Keratinocyte (primary cell): ENCODE results near the gene CTTN.

ENCODE experiments used
- CTCF ChIP-seq, 3 experiments: IDR thresholded peaks in 1 of 3; conservative IDR thresholded peaks in 1 of 3; optimal IDR thresholded peaks in 1 of 3; 2 replicates in 2 of 3; 3 replicates in 1 of 3; pipeline versions ENCODE3 to v1.5.1; 2011; ENCODE audit warnings: low read length in 3 of 3, mild to moderate bottlenecking in 3 of 3, moderate library complexity in 2 of 3, control low read depth in 1 of 3, inconsistent platforms in 1 of 3; ENCODE audit not compliant: insufficient read depth in 2 of 3; ENCODE audit errors: extremely low read depth in 1 of 3
- EZH2 ChIP-seq: IDR thresholded peaks from one replicate; pipeline ENCODE4 v1.6.1; 2012; ENCODE audit warnings: inconsistent platforms, mild to moderate bottlenecking, low read length, moderate library complexity

GRCh38 chr11:70436501-70436860, 38.2 kb downstream of the CTTN start:
- TF ChIP-seq EZH2 = no peak
- no peak for TF ChIP-seq CTCF (optimal IDR thresholded peaks at IDR 0.05 in 1 of 3, IDR thresholded peaks at IDR 0.05 in 1 of 3, conservative IDR thresholded peaks at IDR 0.05 in 1 of 3; ENCODE audit: extremely low read depth in 1 of 3, insufficient read depth in 2 of 3, low read length in 3 of 3)
